ENCODE measurements around the gene OAS2.

OAS2 gene

GRCh38 chr12:113041560-113041959 lies 63.2 kb downstream of the OAS2 start:
- no peak overlapping the region for H3K4me3 ChIP-seq (ENCODE audit: control insufficient read depth, low read depth, low read length)
- no peak for DNase-seq (ENCODE audit: low read depth)
- TF ChIP-seq CTCF (conservative IDR thresholded peaks at IDR 0.05; ENCODE audit: control insufficient read depth, insufficient read depth, low read depth, low read length) = no peak

- no peak for TF ChIP-seq CTCF (conservative IDR thresholded peaks at IDR 0.05; ENCODE audit: control insufficient read depth, insufficient read depth, low read depth, low read length)
- no peak for DNase-seq (ENCODE audit: low read depth)
These were observed 64.9 kb downstream of the OAS2 start for GRCh38 chr12:113043240-113043639.

GRCh38 chr12:113044516-113044915 lies 66.2 kb downstream of the OAS2 start:
- TF ChIP-seq CTCF (conservative IDR thresholded peaks at IDR 0.05; ENCODE audit: control insufficient read depth, insufficient read depth, low read depth, low read length) = no peak
- DNase-seq (ENCODE audit: low read depth) = peak; percentile 3
- no peak overlapping the region for H3K4me3 ChIP-seq (ENCODE audit: control insufficient read depth, low read depth, low read length)

More at GRCh38 chr12:113043240-113043639, 64.9 kb downstream of the OAS2 start:
- no peak overlapping the region for H3K4me3 ChIP-seq (ENCODE audit: control insufficient read depth, low read depth, low read length)

- peak; percentile 89 for TF ChIP-seq CTCF (conservative IDR thresholded peaks at IDR 0.05; ENCODE audit: control insufficient read depth, insufficient read depth, low read depth, low read length)
- peak; percentile 64 for DNase-seq (ENCODE audit: low read depth)
- no peak overlapping the region for H3K4me3 ChIP-seq (ENCODE audit: control insufficient read depth, low read depth, low read length)
These were observed 70.4 kb downstream of the OAS2 start for GRCh38 chr12:113048716-113049127.

- peak; percentile 9 for TF ChIP-seq CTCF (conservative IDR thresholded peaks at IDR 0.05; ENCODE audit: control insufficient read depth, insufficient read depth, low read depth, low read length)
- no peak for DNase-seq (ENCODE audit: low read depth)
- H3K4me3 ChIP-seq (ENCODE audit: control insufficient read depth, low read depth, low read length) = no peak overlapping the region
These were observed 71.8 kb downstream of the OAS2 start for GRCh38 chr12:113049976-113050742.

GRCh38 chr12:113050795-113051194 lies 72.5 kb downstream of the OAS2 start:
- DNase-seq (ENCODE audit: low read depth) = no peak
- no peak overlapping the region for H3K4me3 ChIP-seq (ENCODE audit: control insufficient read depth, low read depth, low read length)
- no peak for TF ChIP-seq CTCF (conservative IDR thresholded peaks at IDR 0.05; ENCODE audit: control insufficient read depth, insufficient read depth, low read depth, low read length)
